ENCODE measurements around the gene SPHK1.

The SPHK1 gene

DNA sequence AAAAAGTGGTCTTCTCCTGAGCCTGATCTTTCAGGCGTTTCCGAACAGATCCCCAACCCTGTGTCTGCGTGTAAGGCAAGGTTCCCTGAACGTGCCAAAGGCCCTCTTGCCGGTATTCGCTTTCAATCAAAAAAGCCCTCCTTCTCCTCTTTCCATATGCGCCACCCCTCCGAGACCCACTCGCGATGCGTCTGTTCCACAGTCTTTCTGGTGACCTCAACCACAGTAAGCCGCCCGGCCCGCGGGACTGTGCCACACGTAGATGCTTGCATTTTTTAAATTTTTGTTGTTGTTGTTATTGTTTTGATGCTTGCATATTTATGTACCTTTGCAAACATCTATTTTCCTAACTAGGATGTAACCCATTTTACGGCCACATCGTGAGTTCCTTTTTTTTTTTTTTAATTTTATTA lies 30.1 kb upstream of the SPHK1 start:
- TF ChIP-seq, protein P1, sequence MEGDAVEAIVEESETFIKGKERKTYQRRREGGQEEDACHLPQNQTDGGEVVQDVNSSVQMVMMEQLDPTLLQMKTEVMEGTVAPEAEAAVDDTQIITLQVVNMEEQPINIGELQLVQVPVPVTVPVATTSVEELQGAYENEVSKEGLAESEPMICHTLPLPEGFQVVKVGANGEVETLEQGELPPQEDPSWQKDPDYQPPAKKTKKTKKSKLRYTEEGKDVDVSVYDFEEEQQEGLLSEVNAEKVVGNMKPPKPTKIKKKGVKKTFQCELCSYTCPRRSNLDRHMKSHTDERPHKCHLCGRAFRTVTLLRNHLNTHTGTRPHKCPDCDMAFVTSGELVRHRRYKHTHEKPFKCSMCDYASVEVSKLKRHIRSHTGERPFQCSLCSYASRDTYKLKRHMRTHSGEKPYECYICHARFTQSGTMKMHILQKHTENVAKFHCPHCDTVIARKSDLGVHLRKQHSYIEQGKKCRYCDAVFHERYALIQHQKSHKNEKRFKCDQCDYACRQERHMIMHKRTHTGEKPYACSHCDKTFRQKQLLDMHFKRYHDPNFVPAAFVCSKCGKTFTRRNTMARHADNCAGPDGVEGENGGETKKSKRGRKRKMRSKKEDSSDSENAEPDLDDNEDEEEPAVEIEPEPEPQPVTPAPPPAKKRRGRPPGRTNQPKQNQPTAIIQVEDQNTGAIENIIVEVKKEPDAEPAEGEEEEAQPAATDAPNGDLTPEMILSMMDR (IDR thresholded peaks at IDR 0.05; ENCODE audit: low read depth, low read length) = no peak
- no peak for TF ChIP-seq EZH2phosphoT487 (IDR thresholded peaks at IDR 0.05; ENCODE audit: low read depth)
- peak overlapping the region; percentile 93 for H3K4me2 ChIP-seq (ENCODE audit: low read length)
- H3K4me3 ChIP-seq (ENCODE audit: low read length) = peak overlapping the region; percentile 93
- H3K36me3 ChIP-seq (replicated peaks; ENCODE audit: low read depth, low read length) = no peaks in the 10 kb centered on the region
- no peaks in the 10 kb centered on the region for H3K27me3 ChIP-seq (ENCODE audit: low read depth, low read length)
- H3K9me3 ChIP-seq (ENCODE audit: insufficient read depth, low read length) = no peaks in the 10 kb centered on the region
- no peaks in the 10 kb centered on the region for H4K20me1 ChIP-seq (ENCODE audit: insufficient read depth, low read length)
- H3K9ac ChIP-seq (ENCODE audit: low read length) = peak overlapping the region; percentile 80
- peak overlapping the region; percentile 74; the same call in 1 of the 2 replicates for H3K27ac ChIP-seq (ENCODE audit: low read length)
- H2AFZ ChIP-seq (ENCODE audit: low read depth, low read length) = peak overlapping the region; percentile 95
- peaks cover 19% of the 10 kb centered on the region for H3K4me1 ChIP-seq (ENCODE audit: low read length)
- peaks cover 6% of the 10 kb centered on the region for H3K79me2 ChIP-seq (ENCODE audit: low read length)

DNA sequence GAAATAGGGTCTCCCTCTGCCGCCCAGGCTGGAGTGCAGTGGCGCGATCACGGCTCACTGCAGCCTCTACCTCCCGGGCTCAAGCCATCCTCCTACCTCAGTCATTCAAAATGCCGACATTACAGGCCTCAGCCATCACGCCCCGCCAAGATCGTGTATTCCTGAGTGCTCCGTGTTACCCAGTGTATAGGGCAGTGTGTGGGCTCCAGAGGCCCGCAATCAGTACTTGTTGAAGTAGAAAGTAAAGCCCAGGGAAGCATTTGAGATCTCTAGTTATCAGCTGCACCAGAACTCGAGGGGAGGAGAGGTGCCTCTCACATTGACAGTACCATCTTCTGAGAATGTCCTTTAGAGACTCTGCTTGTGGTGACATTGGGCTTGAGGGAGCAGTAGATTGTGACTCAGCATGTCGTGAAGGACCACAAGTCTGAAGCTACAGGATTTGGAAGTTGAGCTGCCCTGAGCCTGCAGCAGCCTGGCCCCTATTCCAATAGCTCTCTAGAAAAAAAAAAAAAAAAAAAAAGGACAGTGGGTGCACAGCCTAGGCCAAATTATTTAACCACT lies 29.6 kb upstream of the SPHK1 start:
- peak overlapping the region; percentile 69; the same call in 1 of the 2 replicates for H2AFZ ChIP-seq (ENCODE audit: low read depth, low read length)

DNA sequence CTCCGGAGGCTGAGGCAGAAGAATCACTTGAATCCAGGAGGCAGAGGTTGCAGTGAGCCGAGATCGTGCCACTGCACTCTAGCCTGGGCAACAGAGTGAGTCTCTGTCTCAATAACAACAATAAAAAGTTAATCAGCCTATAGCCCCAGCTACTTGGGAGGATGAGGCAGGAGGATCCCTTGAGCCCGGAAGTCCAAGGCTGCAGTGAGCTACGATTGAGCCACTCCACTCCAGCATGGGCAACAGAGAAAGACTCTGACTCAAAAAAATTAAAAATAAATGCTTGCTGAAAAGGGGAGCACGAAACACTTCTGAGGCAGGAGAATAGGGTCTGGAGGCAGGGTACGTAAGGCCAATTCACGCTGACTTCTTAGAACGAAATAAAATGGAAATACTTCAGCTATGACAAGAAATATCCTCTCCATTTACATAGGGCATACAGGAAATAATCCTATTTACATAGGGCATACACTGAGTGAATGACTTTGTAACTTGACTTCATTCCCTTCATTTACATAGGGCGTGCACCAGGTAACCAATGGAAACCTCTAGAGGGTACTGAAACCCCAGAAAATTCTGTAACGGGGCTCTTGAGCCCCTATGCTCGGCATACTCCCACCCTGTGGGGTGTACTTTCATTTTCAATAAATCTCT lies 27.5 kb upstream of the SPHK1 start:
- no peak overlapping the region for H3K27ac ChIP-seq (ENCODE audit: low read length)
- H3K4me1 ChIP-seq (ENCODE audit: low read length) = peaks cover 19% of the 10 kb centered on the region
- no peaks in the 10 kb centered on the region for H3K9me3 ChIP-seq (ENCODE audit: insufficient read depth, low read length)
- TF ChIP-seq, protein P1 (IDR thresholded peaks at IDR 0.05; ENCODE audit: low read depth, low read length) = no peak
- no peak for TF ChIP-seq EZH2phosphoT487 (IDR thresholded peaks at IDR 0.05; ENCODE audit: low read depth)
- no peaks in the 10 kb centered on the region for H3K27me3 ChIP-seq (ENCODE audit: low read depth, low read length)
- H4K20me1 ChIP-seq (ENCODE audit: insufficient read depth, low read length) = no peaks in the 10 kb centered on the region
- no peak overlapping the region for H3K9ac ChIP-seq (ENCODE audit: low read length)
- H3K4me2 ChIP-seq (ENCODE audit: low read length) = peak overlapping the region; percentile 60
- H3K36me3 ChIP-seq (replicated peaks; ENCODE audit: low read depth, low read length) = no peaks in the 10 kb centered on the region
- H2AFZ ChIP-seq (ENCODE audit: low read depth, low read length) = peak overlapping the region; percentile 96
- peak overlapping the region; percentile 42; the same call in 1 of the 2 replicates for H3K4me3 ChIP-seq (ENCODE audit: low read length)
- H3K79me2 ChIP-seq (ENCODE audit: low read length) = peaks cover 6% of the 10 kb centered on the region

More for the DNA sequence above, 29.6 kb upstream of the SPHK1 start:
- peak overlapping the region; percentile 80 for H3K9ac ChIP-seq (ENCODE audit: low read length)
- no peaks in the 10 kb centered on the region for H3K9me3 ChIP-seq (ENCODE audit: insufficient read depth, low read length)
- peaks cover 19% of the 10 kb centered on the region for H3K4me1 ChIP-seq (ENCODE audit: low read length)
- H3K27me3 ChIP-seq (ENCODE audit: low read depth, low read length) = no peaks in the 10 kb centered on the region
- H4K20me1 ChIP-seq (ENCODE audit: insufficient read depth, low read length) = no peaks in the 10 kb centered on the region
- H3K27ac ChIP-seq (ENCODE audit: low read length) = no peak overlapping the region
- H3K36me3 ChIP-seq (replicated peaks; ENCODE audit: low read depth, low read length) = no peaks in the 10 kb centered on the region
- peaks cover 6% of the 10 kb centered on the region for H3K79me2 ChIP-seq (ENCODE audit: low read length)
- H3K4me2 ChIP-seq (ENCODE audit: low read length) = peak overlapping the region; percentile 93
- no peak for TF ChIP-seq EZH2phosphoT487 (IDR thresholded peaks at IDR 0.05; ENCODE audit: low read depth)
- TF ChIP-seq, protein P1 (IDR thresholded peaks at IDR 0.05; ENCODE audit: low read depth, low read length) = no peak
- peak overlapping the region; percentile 93 for H3K4me3 ChIP-seq (ENCODE audit: low read length)

DNA sequence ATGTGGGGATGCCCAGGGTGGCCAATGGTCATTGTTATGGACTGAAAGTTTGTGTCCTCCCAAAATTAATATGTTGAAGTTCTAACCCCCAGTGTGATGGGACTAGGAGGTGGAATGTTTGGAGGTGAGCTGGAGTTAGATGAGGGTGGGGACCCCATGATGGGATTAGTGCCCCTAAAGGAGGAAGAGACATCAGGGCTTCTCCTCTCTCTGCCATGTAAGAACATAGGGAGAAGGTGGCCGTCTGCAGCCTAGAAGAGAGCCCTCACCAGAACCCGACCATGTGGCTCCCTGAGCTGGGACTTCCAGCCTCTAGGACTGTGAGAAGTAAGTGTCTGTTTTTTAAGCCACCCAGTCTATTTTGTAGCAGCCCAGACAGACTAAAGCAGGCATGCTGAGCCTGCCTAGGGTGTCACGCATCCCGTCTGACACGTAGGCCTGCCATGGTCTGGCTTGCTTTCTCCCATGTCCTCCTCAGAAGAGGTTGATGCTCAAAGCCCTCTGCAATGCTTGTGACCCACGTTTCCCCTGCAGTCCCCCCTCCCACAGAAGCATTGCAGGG lies 26.7 kb upstream of the SPHK1 start:
- Histone ChIP-seq H3K9me3 (ENCODE audit: insufficient read depth, low read length) (no peaks in the 10 kb centered on the region), H3K27me3 (ENCODE audit: low read depth, low read length) (no peaks in the 10 kb centered on the region), H3K4me2 (ENCODE audit: low read length) (peak overlapping the region; percentile 60), H3K9ac (ENCODE audit: low read length) (no peak overlapping the region), H3K27ac (ENCODE audit: low read length) (no peak overlapping the region), H4K20me1 (ENCODE audit: insufficient read depth, low read length) (no peaks in the 10 kb centered on the region), H3K4me1 (ENCODE audit: low read length) (peaks cover 17% of the 10 kb centered on the region), H2AFZ (ENCODE audit: low read depth, low read length) (peak overlapping the region; percentile 96), H3K36me3 (replicated peaks; ENCODE audit: low read depth, low read length) (no peaks in the 10 kb centered on the region), H3K4me3 (ENCODE audit: low read length) (0 out of 2 replicates have a peak overlapping the region, but pooled peaks have one; percentile 42), H3K79me2 (ENCODE audit: low read length) (peaks cover 5% of the 10 kb centered on the region)
- TF ChIP-seq, protein P1 (IDR thresholded peaks at IDR 0.05; ENCODE audit: low read depth, low read length) = no peak

All from OCI-LY3 (cell line).